Neural progenitor cell (in vitro differentiated cells): ENCODE measurements around the gene MLX.

Source experiments
- CTCF ChIP-seq: fragments of 200-600 bp; sonication (generic); IDR thresholded peaks from 2 replicates; pipeline ENCODE4 v1.5.1; 2017; ENCODE audit warnings: antibody characterized with exemption, mild to moderate bottlenecking
- EZH2 ChIP-seq: fragments of 200-600 bp; sonication (generic); IDR thresholded peaks from 2 replicates; pipeline ENCODE4 v1.6.1; 2017; ENCODE audit warnings: antibody characterized with exemption, mild to moderate bottlenecking, moderate library complexity
- EZH2phosphoT487 ChIP-seq: fragments of 200-600 bp; sonication (generic); IDR thresholded peaks from 2 replicates; pipeline ENCODE4 v1.6.1; 2017; ENCODE audit warnings: antibody characterized with exemption

- TF ChIP-seq CTCF (no peak), EZH2 (no peak), EZH2phosphoT487 (no peak)
Observed at GRCh38 chr17:42521036-42521435, 45.9 kb upstream of the MLX start.
